ENCODE measurements around the gene WFDC8. TPM values are rescaled to one million over a fixed set of nuclear protein-coding genes. Genes with fewer than 3 reads are reported as not detected.
A peak's percentile ranks its signal among the peaks of the same experiment; 100 is the strongest.

WFDC8 gene
- polyA plus RNA-seq, 2 of the 4 experiments (the other 2 are of a cell fraction): not detected

DNA sequence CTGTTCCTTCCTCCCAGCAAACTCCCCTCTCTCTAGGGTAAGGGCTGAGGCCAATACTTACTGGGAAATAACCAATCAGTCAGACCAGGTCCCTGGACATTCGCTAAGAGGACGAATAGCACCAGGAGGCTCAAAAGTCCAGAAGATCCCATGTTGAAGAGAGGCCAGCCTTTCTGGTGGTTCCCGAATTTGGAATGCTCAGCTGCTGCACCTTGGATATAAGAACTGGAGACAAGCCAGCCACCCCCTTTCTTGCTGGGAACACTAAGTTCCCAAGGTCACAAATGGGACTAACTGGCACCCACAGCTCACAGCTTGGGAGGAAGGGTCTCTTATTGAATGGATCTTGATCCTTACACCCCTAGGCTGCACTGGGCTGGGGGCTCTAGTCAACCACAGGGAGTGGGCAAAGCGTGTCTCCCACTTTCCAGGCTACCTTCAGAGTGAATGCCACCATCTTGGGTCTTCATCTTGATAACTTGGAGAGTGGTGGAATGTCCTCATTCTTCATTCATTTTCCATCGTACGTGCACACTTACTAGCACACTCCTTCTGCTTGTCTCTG is 31.8 kb downstream of the WFDC8 start, which contains the start of gene EPPIN:
EPPIN (minus strand) TSS at position 196 of the 565 bp plus-strand sequence; CDS start at position 152, 44 bp downstream.
- Histone ChIP-seq H3K4me3 (no peak within 1 kb of the TSS), H3K4me1 (no peaks in the 10 kb centered on the region), H3K9me3 (no peaks in the 10 kb centered on the region), H3K4me2 (no peak within 1 kb of the TSS), H3K27ac (no peak within 1 kb of the TSS)
- WGBS (ENCODE audit: missing lambda C conversion rate): 35% methylated on average over 6 of the region's 6 CpGs
- no peak for TF ChIP-seq TFCP2L1 (CRISPR knock-in tag; IDR thresholded peaks at IDR 0.05)
- no peak for TF ChIP-seq EP300 (IDR thresholded peaks at IDR 0.05)
- no peak for TF ChIP-seq JUN (IDR thresholded peaks at IDR 0.05)
- TF ChIP-seq, protein P1, sequence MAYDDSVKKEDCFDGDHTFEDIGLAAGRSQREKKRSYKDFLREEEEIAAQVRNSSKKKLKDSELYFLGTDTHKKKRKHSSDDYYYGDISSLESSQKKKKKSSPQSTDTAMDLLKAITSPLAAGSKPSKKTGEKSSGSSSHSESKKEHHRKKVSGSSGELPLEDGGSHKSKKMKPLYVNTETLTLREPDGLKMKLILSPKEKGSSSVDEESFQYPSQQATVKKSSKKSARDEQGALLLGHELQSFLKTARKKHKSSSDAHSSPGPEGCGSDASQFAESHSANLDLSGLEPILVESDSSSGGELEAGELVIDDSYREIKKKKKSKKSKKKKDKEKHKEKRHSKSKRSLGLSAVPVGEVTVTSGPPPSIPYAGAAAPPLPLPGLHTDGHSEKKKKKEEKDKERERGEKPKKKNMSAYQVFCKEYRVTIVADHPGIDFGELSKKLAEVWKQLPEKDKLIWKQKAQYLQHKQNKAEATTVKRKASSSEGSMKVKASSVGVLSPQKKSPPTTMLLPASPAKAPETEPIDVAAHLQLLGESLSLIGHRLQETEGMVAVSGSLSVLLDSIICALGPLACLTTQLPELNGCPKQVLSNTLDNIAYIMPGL (CRISPR knock-in tag; IDR thresholded peaks at IDR 0.05; ENCODE audit: borderline replicate concordance): no peak
- TF ChIP-seq FOXS1 (CRISPR knock-in tag; IDR thresholded peaks at IDR 0.05): no peak
- TF ChIP-seq, protein P2, sequence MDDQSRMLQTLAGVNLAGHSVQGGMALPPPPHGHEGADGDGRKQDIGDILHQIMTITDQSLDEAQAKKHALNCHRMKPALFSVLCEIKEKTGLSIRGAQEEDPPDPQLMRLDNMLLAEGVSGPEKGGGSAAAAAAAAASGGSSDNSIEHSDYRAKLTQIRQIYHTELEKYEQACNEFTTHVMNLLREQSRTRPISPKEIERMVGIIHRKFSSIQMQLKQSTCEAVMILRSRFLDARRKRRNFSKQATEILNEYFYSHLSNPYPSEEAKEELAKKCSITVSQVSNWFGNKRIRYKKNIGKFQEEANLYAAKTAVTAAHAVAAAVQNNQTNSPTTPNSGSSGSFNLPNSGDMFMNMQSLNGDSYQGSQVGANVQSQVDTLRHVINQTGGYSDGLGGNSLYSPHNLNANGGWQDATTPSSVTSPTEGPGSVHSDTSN (IDR thresholded peaks at IDR 0.05): no peak
- TF ChIP-seq ESRRA (IDR thresholded peaks at IDR 0.05; ENCODE audit: borderline replicate concordance, low read length): no peak
- TF ChIP-seq, protein P3, sequence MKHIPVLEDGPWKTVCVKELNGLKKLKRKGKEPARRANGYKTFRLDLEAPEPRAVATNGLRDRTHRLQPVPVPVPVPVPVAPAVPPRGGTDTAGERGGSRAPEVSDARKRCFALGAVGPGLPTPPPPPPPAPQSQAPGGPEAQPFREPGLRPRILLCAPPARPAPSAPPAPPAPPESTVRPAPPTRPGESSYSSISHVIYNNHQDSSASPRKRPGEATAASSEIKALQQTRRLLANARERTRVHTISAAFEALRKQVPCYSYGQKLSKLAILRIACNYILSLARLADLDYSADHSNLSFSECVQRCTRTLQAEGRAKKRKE (CRISPR knock-in tag; IDR thresholded peaks at IDR 0.05; ENCODE audit: low read depth): no peak
- TF ChIP-seq HOXA7 (CRISPR knock-in tag; IDR thresholded peaks at IDR 0.05): no peak
- TF ChIP-seq KDM1A (IDR thresholded peaks at IDR 0.05; ENCODE audit: low read depth): no peak
- no peak for TF ChIP-seq CEBPB (IDR thresholded peaks at IDR 0.05)
- TF ChIP-seq FOSL2 (IDR thresholded peaks at IDR 0.05): no peak
- TF ChIP-seq FOSL2 (CRISPR knock-in tag; IDR thresholded peaks at IDR 0.05): no peak
- no peak for TF ChIP-seq MYC (IDR thresholded peaks at IDR 0.05; ENCODE audit: borderline replicate concordance, low read length)
- ChIA-PET POLR2A (no interaction called here), CTCF (interaction anchor here (0.6 to 2.2 kb wide), 5 partner anchors 69 to 226 kb away, joined by 4 to 15 read pairs (median 4); no protein-coding TSS in a partner anchor)
- ATAC-seq (no peak), FAIRE-seq (no peak), DNase-seq (ENCODE audit: low read depth in 1 of 2, low spot score in 1 of 2) (no peak)

DNA sequence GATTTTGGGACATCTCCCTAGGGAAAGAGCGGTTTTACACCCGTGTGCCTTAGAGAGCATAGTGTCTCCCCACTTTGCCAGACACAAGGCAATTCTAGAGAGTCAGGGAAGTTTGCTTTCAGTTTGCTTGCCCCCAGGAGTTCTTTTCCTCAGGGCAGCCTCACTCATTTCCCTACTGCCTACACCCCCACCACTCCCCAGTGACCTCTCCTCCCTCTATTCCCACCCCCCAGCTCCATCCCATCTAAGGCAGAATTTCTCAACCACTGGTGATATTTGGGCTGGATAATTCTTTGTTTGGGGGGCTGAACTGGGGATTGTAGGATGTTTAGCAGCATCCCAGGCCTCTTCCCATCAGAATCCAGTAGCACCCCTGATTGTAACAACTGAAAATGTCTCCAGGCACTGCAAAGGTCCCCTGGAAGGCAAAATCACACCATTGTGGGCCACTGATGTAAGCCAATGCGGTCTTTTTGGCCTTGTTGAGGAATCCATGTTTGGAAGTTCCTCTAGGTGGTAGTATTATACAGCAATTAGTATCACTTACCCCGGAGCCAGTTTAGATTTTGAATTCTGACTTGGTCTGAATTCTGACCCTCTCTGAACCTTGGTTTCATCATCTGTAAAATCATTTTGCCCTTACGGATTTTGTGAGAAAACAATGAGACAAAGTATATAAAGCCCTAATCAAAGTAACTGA is 33.2 kb downstream of the WFDC8 start:
- ChIA-PET CTCF (interaction anchor here (0.7 to 1.6 kb wide), 5 partner anchors 17 to 468 kb away, joined by 3 to 21 read pairs (median 4); no protein-coding TSS in a partner anchor), POLR2A (no interaction called here)
- Histone ChIP-seq H3K9me3 (no peaks in the 10 kb centered on the region), H3K4me2 (no peak overlapping the region), H3K4me3 (no peak overlapping the region), H3K4me1 (no peaks in the 10 kb centered on the region), H3K27ac (no peak overlapping the region)
- DNase-seq (ENCODE audit: low read depth in 1 of 2, low spot score in 1 of 2) (peak; percentile 21 to 26), ATAC-seq (peak; percentile 69 to 83; a peak in 5 of 6 replicates), FAIRE-seq (no peak)
- TF ChIP-seq TFCP2L1 (CRISPR knock-in tag; IDR thresholded peaks at IDR 0.05): no peak
- peak; percentile 45; the same call in 2 of the 3 replicates for TF ChIP-seq SMC3 (IDR thresholded peaks at IDR 0.05)
- no peak for TF ChIP-seq ZNF302 (CRISPR knock-in tag; IDR thresholded peaks at IDR 0.05)
- no peak for TF ChIP-seq RNF2 (IDR thresholded peaks at IDR 0.05; ENCODE audit: borderline replicate concordance, low read depth)
- TF ChIP-seq, protein P4, sequence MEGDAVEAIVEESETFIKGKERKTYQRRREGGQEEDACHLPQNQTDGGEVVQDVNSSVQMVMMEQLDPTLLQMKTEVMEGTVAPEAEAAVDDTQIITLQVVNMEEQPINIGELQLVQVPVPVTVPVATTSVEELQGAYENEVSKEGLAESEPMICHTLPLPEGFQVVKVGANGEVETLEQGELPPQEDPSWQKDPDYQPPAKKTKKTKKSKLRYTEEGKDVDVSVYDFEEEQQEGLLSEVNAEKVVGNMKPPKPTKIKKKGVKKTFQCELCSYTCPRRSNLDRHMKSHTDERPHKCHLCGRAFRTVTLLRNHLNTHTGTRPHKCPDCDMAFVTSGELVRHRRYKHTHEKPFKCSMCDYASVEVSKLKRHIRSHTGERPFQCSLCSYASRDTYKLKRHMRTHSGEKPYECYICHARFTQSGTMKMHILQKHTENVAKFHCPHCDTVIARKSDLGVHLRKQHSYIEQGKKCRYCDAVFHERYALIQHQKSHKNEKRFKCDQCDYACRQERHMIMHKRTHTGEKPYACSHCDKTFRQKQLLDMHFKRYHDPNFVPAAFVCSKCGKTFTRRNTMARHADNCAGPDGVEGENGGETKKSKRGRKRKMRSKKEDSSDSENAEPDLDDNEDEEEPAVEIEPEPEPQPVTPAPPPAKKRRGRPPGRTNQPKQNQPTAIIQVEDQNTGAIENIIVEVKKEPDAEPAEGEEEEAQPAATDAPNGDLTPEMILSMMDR (IDR thresholded peaks at IDR 0.05): peak; percentile 38; the same call in 2 of the 3 replicates
- no peak for TF ChIP-seq HEYL (CRISPR knock-in tag; IDR thresholded peaks at IDR 0.05)
- TF ChIP-seq, protein P5, sequence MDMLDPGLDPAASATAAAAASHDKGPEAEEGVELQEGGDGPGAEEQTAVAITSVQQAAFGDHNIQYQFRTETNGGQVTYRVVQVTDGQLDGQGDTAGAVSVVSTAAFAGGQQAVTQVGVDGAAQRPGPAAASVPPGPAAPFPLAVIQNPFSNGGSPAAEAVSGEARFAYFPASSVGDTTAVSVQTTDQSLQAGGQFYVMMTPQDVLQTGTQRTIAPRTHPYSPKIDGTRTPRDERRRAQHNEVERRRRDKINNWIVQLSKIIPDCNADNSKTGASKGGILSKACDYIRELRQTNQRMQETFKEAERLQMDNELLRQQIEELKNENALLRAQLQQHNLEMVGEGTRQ (IDR thresholded peaks at IDR 0.05): no peak
- no peak for TF ChIP-seq FOXS1 (CRISPR knock-in tag; IDR thresholded peaks at IDR 0.05)
- peak; percentile 62 to 69 for TF ChIP-seq RAD21 (conservative IDR thresholded peaks at IDR 0.05 in 1 of 2, IDR thresholded peaks at IDR 0.05 in 1 of 2)
- TF ChIP-seq RFX5 (IDR thresholded peaks at IDR 0.05): no peak
- TF ChIP-seq, protein P6, sequence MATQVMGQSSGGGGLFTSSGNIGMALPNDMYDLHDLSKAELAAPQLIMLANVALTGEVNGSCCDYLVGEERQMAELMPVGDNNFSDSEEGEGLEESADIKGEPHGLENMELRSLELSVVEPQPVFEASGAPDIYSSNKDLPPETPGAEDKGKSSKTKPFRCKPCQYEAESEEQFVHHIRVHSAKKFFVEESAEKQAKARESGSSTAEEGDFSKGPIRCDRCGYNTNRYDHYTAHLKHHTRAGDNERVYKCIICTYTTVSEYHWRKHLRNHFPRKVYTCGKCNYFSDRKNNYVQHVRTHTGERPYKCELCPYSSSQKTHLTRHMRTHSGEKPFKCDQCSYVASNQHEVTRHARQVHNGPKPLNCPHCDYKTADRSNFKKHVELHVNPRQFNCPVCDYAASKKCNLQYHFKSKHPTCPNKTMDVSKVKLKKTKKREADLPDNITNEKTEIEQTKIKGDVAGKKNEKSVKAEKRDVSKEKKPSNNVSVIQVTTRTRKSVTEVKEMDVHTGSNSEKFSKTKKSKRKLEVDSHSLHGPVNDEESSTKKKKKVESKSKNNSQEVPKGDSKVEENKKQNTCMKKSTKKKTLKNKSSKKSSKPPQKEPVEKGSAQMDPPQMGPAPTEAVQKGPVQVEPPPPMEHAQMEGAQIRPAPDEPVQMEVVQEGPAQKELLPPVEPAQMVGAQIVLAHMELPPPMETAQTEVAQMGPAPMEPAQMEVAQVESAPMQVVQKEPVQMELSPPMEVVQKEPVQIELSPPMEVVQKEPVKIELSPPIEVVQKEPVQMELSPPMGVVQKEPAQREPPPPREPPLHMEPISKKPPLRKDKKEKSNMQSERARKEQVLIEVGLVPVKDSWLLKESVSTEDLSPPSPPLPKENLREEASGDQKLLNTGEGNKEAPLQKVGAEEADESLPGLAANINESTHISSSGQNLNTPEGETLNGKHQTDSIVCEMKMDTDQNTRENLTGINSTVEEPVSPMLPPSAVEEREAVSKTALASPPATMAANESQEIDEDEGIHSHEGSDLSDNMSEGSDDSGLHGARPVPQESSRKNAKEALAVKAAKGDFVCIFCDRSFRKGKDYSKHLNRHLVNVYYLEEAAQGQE (IDR thresholded peaks at IDR 0.05): no peak
- 4% methylated on average over 5 of the region's 5 CpGs for WGBS (ENCODE audit: missing lambda C conversion rate)

Measured in A549 (cell line).